ENCODE data around the gene SPHK2.
A peak's percentile ranks its signal among the peaks of the same experiment; 100 is the strongest.
"Not testable (repeated sequence)": the region's sequence is repeated elsewhere in the genome, so short reads cannot be mapped to it uniquely, and the experiment has no call there.

SPHK2 gene

GRCh38 chr19:48660852-48661710 lies 41.8 kb downstream of the SPHK2 start:
- peak; percentile 92 for DNase-seq (ENCODE audit: low spot score)

GRCh38 chr19:48661711-48662090 lies 42.4 kb downstream of the SPHK2 start:
- DNase-seq (ENCODE audit: low spot score) = no peak

GRCh38 chr19:48663667-48664066 lies 44.4 kb downstream of the SPHK2 start:
- no peak for DNase-seq (ENCODE audit: low spot score)

- DNase-seq (ENCODE audit: low spot score) = no peak
Measured at GRCh38 chr19:48664476-48664875, 45.2 kb downstream of the SPHK2 start.

- DNase-seq (ENCODE audit: low spot score) = no peak
Measured at GRCh38 chr19:48665786-48666185, 46.5 kb downstream of the SPHK2 start.

GRCh38 chr19:48668332-48668731 lies 49.0 kb downstream of the SPHK2 start:
- DNase-seq (ENCODE audit: low spot score) = no peak

GRCh38 chr19:48668761-48669160 lies 49.5 kb downstream of the SPHK2 start:
- DNase-seq (ENCODE audit: low spot score) = no peak

GRCh38 chr19:48669903-48670668 lies 50.8 kb downstream of the SPHK2 start:
- DNase-seq (ENCODE audit: low spot score) = no peak

GRCh38 chr19:48670699-48671445 lies 51.6 kb downstream of the SPHK2 start:
- no peak for DNase-seq (ENCODE audit: low spot score)

GRCh38 chr19:48671446-48671995 lies 52.2 kb downstream of the SPHK2 start:
- DNase-seq (ENCODE audit: low spot score) = no peak

- DNase-seq (ENCODE audit: low spot score) = no peak
Measured at GRCh38 chr19:48672994-48673393, 53.7 kb downstream of the SPHK2 start, which contains the start of gene NTN5. Gene NTN5 (minus strand): TSS chr19:48673017. CDS start chr19:48670986, 2,031 bp downstream.

- no peak for DNase-seq (ENCODE audit: low spot score)
Measured at GRCh38 chr19:48673436-48674100, 54.3 kb downstream of the SPHK2 start.

- DNase-seq (ENCODE audit: low spot score) = no peak
Measured at GRCh38 chr19:48674216-48674809, 55.0 kb downstream of the SPHK2 start.

- DNase-seq (ENCODE audit: low spot score) = peak; percentile 94
Measured at GRCh38 chr19:48674921-48675824, 55.9 kb downstream of the SPHK2 start.

- DNase-seq (ENCODE audit: low spot score) = no peak
Measured at GRCh38 chr19:48676487-48676886, 57.2 kb downstream of the SPHK2 start.

- no peak for DNase-seq (ENCODE audit: low spot score)
Measured at GRCh38 chr19:48676887-48677286, 57.6 kb downstream of the SPHK2 start.

GRCh38 chr19:48678201-48678600 lies 58.9 kb downstream of the SPHK2 start:
- DNase-seq (ENCODE audit: low spot score) = no peak

GRCh38 chr19:48680006-48680405 lies 60.7 kb downstream of the SPHK2 start:
- DNase-seq (ENCODE audit: low spot score) = not testable (repeated sequence)

Measured in GM03348 (cell line).